BE2C (cell line): ENCODE measurements around the gene OR52D1.

ENCODE experiments used
- DNase-seq: peaks from one replicate; pipeline ENCODE4 v3.0.0-alpha.2; 2020
- H3K27me3 ChIP-seq: fragments of 250-450 bp; sonication (Bioruptor Pico); 2 replicates; pipeline ENCODE4 v1.5.1; 2020; ENCODE audit warnings: mild to moderate bottlenecking
- H3K36me3 ChIP-seq: fragments of 250-450 bp; sonication (Bioruptor Pico); 2 replicates; pipeline ENCODE4 v1.5.1; 2020; ENCODE audit warnings: mild to moderate bottlenecking
- H3K4me1 ChIP-seq: fragments of 250-450 bp; sonication (Bioruptor Pico); 2 replicates; pipeline ENCODE4 v1.5.1; 2020
- H3K4me3 ChIP-seq: 2 replicates; pipeline ENCODE4 v1.5.1; 2011; ENCODE audit warnings: low read depth, low read length
- H3K9me3 ChIP-seq: fragments of 250-450 bp; sonication (Bioruptor Pico); 2 replicates; pipeline ENCODE4 v1.5.1; 2020
- CTCF ChIP-seq: IDR thresholded peaks from 2 replicates; pipeline ENCODE4 v1.5.1; 2012; ENCODE audit warnings: mild to moderate bottlenecking, low read depth, low read length

Gene OR52D1

GRCh38 chr11:5467527-5467926, 21.0 kb upstream of the OR52D1 start:
- no peak for TF ChIP-seq CTCF
- DNase-seq, result no peak
- Histone ChIP-seq H3K4me1 (no peaks in the 10 kb centered on the region), H3K27me3 (no peaks in the 10 kb centered on the region), H3K9me3 (no peaks in the 10 kb centered on the region), H3K36me3 (no peaks in the 10 kb centered on the region), H3K4me3 (no peak overlapping the region)

- H3K27me3 ChIP-seq, result no peaks in the 10 kb centered on the region
- no peaks in the 10 kb centered on the region for H3K9me3 ChIP-seq
- no peak for TF ChIP-seq CTCF
- H3K4me1 ChIP-seq, result no peaks in the 10 kb centered on the region
- DNase-seq, result no peak
- H3K4me3 ChIP-seq, result no peak overlapping the region
- H3K36me3 ChIP-seq, result no peaks in the 10 kb centered on the region
Measured at GRCh38 chr11:5473921-5474320, 14.6 kb upstream of the OR52D1 start.

GRCh38 chr11:5476186-5476819, 12.2 kb upstream of the OR52D1 start:
- peak; percentile 15 for DNase-seq
- Histone ChIP-seq H3K9me3 (no peaks in the 10 kb centered on the region), H3K4me1 (no peaks in the 10 kb centered on the region), H3K36me3 (no peaks in the 10 kb centered on the region), H3K27me3 (no peaks in the 10 kb centered on the region), H3K4me3 (no peak overlapping the region)
- peak; percentile 65 for TF ChIP-seq CTCF

- Histone ChIP-seq H3K27me3 (no peaks in the 10 kb centered on the region), H3K4me3 (no peak overlapping the region), H3K9me3 (no peaks in the 10 kb centered on the region), H3K36me3 (no peaks in the 10 kb centered on the region), H3K4me1 (no peaks in the 10 kb centered on the region)
- TF ChIP-seq CTCF, result no peak
- no peak for DNase-seq
Measured at GRCh38 chr11:5486003-5486402, 2.5 kb upstream of the OR52D1 start.

GRCh38 chr11:5486421-5486820, 2.1 kb upstream of the OR52D1 start:
- TF ChIP-seq CTCF, result no peak
- Histone ChIP-seq H3K4me3 (no peak overlapping the region), H3K9me3 (no peaks in the 10 kb centered on the region), H3K27me3 (no peaks in the 10 kb centered on the region), H3K36me3 (no peaks in the 10 kb centered on the region), H3K4me1 (no peaks in the 10 kb centered on the region)
- DNase-seq, result no peak

GRCh38 chr11:5488798-5489399, 414 bp downstream of the OR52D1 start:
- no peak for DNase-seq
- H3K9me3 ChIP-seq, result no peaks in the 10 kb centered on the region
- H3K4me3 ChIP-seq, result no peak overlapping the region
- no peaks in the 10 kb centered on the region for H3K4me1 ChIP-seq
- no peaks in the 10 kb centered on the region for H3K27me3 ChIP-seq
- TF ChIP-seq CTCF, result no peak
- H3K36me3 ChIP-seq, result no peaks in the 10 kb centered on the region
